NCI-H187 (cell line): ENCODE results near the gene HS3ST3A1.
"Not testable (repeated sequence)": the region's sequence is repeated elsewhere in the genome, so short reads cannot be mapped to it uniquely, and the experiment has no call there.

Experiments
- DNase-seq, 2 experiments: peaks; one replicate each; lab custom pipeline; 2025; lab: John Stamatoyannopoulos, UW

HS3ST3A1 gene

GRCh38 chr17:13575922-13576419 is 25.8 kb downstream of the HS3ST3A1 start:
- DNase-seq: no peak

GRCh38 chr17:13575466-13575865 is 26.3 kb downstream of the HS3ST3A1 start:
- DNase-seq: no peak

- DNase-seq: no peak
Observed at GRCh38 chr17:13572581-13572980, 29.1 kb downstream of the HS3ST3A1 start.

- DNase-seq: no peak
Observed at GRCh38 chr17:13569398-13570123, 32.2 kb downstream of the HS3ST3A1 start.

DNA sequence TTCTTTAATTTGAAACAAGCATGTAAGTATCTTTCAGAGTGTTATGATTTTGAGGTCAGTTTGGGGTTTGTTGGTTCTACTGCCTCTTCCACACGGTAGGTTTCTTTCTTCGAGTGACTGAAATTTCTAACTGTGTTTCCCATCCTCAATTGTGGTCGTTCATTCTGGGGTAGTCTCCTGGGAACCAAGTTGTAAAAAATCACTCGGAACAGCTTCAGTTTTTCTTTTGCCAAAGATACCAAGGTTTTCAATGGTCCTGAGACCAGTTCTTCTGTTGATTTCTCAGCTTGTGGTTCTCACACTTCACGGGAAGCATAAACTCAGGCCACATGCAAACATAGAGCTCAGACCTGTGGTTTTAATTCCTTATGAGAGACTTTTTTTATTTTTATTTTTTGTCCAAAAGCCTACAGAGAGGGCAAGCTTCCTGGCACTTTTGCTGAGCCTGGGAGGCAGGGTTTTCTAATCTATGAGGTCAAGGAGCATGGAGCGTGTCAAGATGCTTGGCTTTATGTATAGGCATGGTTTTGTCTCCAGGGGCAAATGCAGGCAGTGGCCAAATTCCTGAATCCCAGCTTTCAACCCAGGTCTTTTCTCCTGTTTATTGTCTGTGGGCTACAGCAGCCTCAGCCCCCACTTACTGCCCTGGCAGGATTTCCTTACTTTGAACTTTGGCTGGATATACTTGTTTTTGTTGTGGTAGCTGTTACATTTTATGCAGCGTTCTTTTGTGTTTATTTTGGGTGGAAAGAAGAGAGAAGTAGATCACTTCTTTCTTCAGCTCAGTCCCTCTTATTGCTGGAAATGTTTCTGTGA is 32.9 kb downstream of the HS3ST3A1 start:
- DNase-seq: no peak

GRCh38 chr17:13563866-13564265 is 37.9 kb downstream of the HS3ST3A1 start:
- DNase-seq: no peak

DNA sequence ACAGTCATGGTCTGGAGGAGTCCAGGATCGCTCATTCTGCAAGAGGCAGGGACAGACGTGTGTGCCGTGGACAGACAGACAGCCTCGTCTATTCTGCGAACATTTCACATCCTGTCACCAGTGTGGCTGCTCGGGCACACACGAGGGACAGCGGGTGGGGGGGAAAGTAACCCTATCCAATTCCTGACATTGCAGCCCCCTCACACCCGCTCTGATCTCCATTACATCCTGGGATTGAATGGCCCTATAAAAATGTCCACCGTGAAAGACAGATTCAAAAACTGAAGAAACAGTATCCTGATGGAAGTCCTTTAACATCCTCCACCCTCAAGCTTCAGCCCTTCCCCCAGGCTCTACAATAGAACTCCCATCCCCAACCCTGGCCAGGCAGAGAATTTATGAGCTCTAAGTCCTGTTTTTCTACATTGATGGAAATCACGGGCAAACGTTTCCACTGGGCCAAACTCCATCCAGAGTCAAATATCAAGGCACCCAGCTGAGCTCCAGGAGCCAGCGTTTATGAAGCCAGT is 39.4 kb downstream of the HS3ST3A1 start:
- DNase-seq: no peak

DNA sequence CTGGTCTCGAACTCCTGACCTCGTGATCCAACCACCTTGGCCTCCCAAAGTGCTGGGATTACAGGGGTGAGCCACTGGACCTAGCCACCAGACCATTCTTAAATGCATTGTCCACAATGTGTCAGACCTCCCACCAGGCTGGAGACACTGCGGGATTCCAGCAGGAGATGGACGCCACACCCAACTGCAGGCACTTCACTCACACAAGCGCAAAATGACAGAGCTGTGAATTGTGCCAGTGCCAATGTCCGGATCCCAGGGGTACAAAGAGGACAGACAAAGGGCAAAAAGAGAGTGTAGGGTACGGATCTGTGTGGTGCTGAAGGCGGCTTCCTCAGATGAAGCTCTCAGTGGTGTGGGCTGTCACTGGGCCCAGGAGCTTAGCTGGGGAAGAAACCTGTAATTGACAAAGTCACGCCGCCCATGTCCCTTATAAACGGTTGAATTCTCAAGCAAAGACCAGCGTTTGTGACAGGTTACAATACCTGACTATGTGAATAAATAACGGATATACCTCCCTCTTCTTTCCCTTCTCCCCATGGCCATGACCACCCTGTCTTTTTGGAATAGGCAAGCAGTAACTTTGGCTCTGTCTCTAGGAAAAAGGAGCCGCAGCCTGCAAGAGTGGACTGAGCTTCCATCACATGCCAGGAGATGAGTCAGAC is 40.0 kb downstream of the HS3ST3A1 start:
- no peak for DNase-seq

DNA sequence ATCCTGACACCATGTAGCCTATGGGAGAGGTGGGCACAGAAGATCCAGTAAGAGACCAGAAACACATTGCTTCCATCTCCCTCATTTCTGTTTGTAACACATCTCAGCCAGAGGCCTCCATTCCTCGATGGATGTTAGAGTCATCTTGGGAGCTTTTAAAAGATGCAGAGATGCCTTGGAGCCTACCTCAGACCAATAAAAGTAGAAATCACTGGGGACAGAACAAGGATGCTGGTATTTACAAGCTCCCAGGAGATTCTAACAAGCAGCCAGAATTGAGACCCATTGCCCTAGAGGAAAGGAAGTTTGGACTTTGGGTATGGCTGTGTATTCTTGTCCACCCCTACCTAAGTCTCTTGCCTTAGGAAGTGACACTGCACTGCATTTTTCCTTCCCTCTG is 40.8 kb downstream of the HS3ST3A1 start:
- DNase-seq: no peak

DNA sequence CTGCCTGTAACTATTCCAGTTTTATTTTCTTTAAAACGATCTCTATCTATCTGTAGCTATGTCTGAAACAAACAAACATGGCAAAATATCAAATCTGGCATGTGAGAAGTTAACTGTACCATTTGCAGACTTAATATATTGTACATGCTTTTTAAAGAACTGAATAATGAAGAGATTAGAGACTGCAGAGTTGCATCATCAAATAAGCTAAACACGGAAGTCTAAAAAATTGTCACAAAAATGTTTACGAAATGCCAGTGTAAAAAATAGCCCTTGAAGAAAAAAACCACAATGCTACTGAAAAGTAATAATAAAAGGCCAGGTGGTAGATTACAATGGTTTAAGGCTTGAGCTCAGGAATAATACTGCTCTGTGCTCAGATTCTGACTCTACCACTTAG is 43.1 kb downstream of the HS3ST3A1 start:
- no peak for DNase-seq

DNA sequence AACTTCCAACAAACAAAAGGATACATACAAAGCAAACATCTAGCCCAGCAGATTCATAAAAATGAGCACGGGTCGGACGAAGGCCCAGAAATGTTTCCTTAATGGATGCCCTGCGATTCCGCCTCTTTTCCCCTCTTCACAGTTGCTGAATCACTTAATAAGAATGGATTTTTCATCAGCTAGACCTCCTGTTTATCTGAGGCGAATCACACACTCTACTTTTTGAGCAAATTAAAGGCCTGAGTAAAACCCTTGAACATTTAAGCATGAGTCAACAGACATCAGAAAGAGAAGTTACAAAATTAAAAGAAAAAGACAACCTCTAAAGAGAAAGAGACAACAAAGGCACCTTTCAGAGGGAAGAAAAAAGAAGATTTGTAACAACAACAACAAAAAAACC is 44.7 kb downstream of the HS3ST3A1 start:
- no peak for DNase-seq

- no peak for DNase-seq
Observed at GRCh38 chr17:13554231-13554630, 47.5 kb downstream of the HS3ST3A1 start.

DNA sequence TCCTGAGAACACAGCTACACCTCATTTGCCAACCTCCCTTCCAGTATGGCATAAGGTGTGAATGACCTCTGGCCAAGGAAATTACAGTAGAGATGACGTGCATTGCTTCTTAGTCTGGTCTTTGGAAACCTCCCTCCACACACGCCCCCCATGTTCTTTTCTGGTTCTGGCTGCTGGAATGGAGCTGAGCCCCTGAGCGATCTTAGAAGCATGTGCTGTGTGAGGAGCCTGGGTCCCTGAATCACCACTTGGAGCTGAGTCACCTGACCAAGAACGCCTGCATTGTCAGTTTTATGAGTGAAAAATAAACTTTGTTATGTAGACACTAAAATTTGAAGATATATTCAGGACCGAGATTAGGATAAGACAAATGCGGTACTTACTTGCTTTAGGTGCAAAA is 51.4 kb downstream of the HS3ST3A1 start:
- no peak for DNase-seq

DNA sequence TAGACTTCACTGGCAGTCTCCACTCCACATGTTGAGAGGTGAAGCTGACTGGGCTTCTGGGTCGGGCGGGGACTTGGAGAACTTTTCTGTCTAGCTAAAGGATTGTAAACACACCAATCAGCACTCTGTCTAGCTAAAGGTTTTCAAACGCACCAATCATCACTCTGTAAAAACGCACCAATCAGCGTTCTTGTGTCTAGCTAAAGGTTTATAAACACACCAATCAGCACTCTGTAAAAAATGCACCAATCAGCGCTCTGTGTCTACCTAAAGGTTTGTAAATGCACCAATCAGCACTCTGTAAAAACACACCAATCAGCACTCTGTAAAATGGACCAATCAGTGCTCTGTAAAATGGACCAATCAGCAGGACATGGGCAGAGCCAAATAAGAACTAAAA is 53.2 kb downstream of the HS3ST3A1 start:
- DNase-seq: not testable (repeated sequence)

DNA sequence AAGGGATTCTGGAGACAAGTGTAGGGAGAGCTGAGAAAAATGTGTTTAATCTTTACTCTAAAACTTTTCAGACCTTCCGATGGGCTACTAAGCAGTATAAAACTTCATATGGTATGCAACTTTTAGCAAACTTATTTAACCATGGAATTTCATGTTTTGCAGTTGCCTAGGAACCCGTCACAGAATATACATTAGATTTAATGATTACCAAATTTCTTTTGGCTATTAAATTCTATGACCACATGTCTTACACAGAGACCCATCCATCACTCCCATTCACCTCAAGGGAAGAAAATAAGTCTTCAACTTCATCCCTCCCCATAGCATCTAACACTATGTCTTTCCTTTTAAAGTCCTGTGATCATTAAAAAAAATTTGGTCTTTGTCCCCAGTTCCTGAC is 54.9 kb downstream of the HS3ST3A1 start:
- DNase-seq: no peak

DNA sequence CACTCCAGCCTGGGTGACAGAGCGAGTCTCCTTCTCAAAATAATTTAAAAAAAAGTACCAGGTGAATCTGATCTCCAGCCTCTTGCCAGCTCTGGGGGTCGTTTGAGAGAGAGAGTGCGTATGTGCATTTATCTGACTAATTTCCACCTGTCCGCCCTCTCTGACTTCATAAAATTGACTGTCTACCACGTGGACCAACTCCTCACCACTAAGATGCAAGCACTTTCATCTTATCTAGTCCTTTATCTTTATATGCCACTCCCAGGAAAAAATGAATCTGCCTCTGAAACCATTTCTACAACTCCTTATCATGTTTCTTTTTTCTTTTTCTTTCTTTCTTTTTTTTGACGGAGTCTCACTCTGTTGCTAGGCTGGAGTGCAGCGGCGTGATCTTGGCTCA is 55.8 kb downstream of the HS3ST3A1 start:
- DNase-seq: no peak

- DNase-seq: no peak
Observed at GRCh38 chr17:13544765-13545164, 57.0 kb downstream of the HS3ST3A1 start.

- no peak for DNase-seq
Observed at GRCh38 chr17:13544292-13544691, 57.4 kb downstream of the HS3ST3A1 start.

- DNase-seq: no peak
Observed at GRCh38 chr17:13542636-13543035, 59.1 kb downstream of the HS3ST3A1 start.

- DNase-seq: no peak
Observed at GRCh38 chr17:13541032-13541480, 60.7 kb downstream of the HS3ST3A1 start.

DNA sequence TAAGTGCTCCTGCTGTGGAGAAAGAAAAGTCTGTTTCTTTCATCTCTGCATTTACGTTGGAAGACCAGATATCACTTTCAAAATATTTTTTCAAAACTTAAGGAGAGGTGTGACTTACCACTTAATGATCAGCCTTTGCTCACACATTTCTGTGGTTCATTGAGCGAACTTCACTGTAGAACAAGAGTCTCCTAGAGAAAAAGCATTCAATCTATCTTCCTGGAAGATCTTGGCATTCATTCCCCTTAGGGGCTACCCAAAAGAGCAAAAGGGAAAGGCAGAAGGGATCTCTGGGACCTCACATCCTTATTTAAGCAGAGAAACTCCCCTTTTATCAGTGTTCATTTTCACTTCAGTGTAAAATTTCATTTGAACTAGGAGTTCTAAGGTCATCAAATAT is 61.2 kb downstream of the HS3ST3A1 start:
- DNase-seq: no peak

DNA sequence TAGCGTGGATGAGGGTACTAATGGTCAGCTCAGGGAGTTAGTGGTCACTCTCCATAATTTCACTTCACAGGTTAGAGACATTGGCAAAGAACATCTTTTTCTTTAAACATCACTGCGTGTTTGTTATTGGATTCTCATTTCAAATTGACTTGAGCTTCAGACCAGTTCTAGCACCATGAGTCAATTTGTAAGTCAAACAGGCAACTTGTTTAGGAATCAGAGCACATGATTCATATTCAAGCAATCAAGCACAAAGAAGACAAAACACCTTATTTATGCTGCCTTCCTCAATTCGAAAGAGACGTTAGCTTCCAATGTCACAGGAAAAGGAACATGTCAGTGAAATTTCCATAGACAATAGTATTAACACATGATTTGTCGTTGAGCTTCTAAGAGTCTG is 62.3 kb downstream of the HS3ST3A1 start:
- DNase-seq: no peak
